H4 (cell line): ENCODE results near the gene CTSA. TPM values are rescaled to one million over a fixed set of nuclear protein-coding genes. Genes with fewer than 3 reads are reported as not detected.
"Not testable (repeated sequence)": the region's sequence is repeated elsewhere in the genome, so short reads cannot be mapped to it uniquely, and the experiment has no call there.

Experiments used
- DNase-seq: peaks from one replicate; pipeline ENCODE4 v3.0.0-alpha.2; 2015; ENCODE audit warnings: low spot score
- total RNA-seq: library from RNA; depleted of rRNA; stranded (reverse); fragments of >200 nt; shearing (Covaris generic); gene quantifications from 2 replicates; pipeline ENCODE4 v1.2.3, GENCODE V29; 2014

Gene CTSA
- total RNA-seq, 1 experiment from 2014 or later = 150 TPM

DNA sequence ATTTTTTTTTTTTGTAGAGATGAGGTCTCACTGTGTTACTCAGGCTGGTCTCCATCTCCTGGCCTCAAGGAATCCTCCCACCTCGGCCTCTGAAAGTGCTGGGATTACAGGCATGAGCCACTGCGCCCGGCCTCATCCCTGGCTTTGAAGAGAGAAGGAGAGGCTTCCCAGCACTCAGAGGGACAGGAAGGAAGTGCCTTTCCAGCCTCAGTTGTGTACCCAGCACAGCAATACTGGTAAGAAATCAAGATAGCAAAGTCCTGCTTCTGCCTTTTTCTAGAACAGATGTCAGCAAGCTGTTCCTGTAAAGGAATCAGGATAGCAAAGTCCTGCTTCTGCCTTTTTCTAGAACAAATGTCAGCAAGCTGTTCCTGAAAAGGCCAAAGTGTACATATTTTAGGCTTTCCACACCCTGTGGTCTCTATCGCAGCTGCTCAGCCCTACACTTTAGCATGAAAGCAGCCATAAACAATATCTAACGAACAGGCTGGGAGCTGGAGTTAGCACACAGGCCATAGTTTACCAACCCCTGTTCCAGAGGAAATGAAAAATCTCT is 27.1 kb downstream of the CTSA start:
- DNase-seq = no peak

DNA sequence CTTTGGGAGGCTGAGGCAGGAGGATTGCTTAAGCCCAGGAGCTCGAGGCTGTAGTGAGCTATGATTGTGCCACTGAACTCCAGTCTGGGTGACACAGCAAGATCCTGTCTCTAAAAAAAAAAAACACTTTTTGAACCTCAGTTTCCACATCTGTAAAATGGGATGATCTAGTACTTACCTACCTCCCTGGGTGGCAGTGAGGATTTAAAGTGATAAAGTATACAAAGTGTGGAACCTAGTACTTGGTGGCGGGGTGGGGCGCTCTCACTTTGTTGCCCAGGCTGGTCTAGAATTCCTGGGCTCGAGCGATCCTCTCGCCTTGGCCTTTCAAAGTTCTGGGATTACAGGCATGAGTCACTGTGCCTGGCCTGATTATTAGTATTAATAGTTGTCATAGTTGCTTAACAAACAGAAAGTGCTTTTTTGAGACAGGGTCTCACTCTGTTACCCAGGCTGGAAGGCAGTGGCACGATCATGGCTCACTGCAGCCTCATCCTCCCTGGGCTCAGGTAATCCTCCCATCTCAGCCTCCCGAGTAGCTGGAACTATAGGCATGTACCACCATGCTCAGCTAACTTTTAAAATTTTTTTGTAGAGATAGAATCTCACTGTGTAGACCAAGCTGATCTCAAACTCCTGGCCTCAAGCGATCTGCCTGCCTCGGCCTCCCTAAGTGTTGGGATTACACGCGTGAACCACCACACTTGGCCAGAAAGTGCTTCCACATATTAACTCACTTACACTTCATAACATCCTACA is 27.8 kb downstream of the CTSA start:
- DNase-seq = no peak

DNA sequence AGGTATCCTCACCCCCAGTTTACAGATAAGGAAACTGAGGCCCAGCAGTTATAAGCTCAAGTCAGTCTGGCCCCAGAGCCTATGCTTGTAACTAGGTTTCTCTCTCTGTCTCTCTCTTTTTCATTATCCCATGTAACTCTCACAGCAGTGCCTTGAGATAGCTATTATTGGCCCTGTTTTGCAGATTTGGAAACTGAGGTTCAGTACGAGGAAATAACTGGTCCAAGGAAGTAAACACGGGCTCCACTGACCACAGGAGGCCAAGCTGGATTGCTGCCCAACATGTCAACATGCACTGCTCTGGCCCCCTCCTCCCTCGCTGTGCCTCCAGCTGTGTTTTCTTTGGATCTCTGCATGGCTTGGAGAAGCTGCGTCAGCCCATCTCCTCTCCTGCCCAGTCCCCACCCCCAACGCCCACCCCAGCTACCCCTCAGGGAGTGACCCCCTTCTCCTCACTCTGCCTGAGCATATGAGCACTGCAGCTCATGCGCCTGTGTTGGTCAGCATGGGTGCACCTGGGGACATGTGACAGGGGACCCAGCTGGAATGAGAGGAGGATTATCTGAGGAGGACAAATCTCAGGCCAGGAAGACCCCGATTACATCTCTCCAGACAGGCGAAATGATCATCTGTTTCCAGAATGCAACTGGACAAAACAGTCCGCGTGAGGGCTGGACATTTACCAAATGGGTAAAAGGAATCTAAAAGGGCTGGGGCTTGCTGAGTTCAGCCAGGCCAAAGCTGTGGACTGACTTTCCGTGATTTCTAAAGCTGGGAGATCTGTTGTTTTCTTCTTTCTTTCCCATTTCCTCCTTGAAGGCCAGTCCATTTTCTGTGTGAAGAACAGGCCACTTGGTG is 28.6 kb downstream of the CTSA start:
- no peak for DNase-seq

DNA sequence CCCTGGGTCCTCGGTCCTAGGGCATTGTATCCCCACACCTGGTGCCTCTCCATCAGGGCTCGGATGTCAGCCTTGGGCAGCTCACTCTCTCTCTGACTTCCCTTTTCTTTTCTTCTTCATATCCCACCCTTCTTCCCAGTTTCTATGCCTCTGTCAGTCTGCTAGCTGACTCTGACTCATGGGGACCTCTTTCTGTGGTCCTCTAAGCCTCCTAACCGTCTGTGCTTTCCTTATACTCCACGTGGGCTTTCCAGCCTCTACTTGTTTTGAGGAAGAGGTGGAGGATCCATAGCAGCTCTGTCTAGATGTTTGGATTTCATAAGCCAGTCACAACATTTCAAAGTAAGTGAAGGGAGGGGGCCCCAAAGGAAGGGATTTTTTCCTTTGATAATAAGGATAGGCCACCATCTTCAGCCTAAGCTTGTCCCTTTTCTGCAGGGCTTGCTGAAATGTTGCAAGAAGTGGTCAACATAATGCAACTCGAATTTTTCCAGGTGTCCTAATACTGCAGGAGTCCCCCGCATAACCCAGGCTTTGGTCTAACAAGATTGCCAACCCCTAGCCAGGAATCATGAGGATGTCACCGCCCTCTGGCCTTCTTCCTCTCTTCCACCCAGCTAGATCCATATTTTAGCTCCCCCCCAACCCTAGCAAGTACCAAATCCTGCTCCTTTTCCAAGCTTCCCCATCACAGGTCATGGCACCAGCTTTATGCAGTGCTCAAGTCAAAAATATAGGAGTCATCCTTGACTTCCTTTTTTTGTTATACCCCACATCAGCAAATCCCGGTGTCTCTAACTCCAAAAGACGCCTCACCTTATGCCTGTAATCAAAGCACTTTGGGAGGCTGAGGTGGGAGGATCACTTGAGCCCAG is 29.6 kb downstream of the CTSA start:
- DNase-seq = no peak

DNA sequence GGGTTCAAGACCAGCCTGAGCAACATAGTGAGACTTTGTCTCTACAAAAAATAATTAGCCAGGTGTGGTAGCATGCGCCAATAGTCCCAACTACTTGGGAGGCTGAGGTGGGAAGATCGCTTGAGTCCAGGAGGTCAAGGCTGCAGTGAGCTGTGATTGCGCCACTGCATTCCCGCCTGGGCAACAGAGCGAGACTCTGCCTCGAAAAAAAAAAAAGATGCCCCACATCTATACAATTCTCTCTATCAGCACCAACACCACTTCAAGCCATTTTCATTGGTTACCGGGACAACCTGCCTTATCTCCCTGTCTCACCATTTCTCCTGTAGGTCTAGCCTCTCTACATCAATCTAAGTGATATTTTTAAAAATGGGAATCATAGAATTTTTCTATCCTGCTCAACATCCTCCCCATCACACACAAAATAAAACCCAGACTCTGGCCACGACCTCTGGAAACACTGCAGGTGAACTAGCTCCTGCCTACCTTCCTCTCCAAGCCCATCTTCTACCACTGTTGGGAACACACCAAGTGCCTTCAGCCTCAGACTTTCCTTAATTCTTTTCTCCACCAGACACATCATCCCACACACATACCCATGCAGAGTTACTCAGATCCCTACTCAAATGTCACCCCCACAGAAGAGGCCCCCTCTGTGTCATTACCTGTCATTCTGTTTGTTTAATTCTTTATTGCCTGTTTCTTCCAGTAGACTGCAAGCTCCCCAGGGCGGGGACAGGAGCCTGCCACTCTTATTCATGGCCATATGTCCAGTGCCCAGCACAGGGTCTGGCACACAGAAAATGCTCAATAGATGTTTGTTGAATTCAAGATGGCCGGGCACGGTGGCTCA is 30.4 kb downstream of the CTSA start:
- no peak for DNase-seq

DNA sequence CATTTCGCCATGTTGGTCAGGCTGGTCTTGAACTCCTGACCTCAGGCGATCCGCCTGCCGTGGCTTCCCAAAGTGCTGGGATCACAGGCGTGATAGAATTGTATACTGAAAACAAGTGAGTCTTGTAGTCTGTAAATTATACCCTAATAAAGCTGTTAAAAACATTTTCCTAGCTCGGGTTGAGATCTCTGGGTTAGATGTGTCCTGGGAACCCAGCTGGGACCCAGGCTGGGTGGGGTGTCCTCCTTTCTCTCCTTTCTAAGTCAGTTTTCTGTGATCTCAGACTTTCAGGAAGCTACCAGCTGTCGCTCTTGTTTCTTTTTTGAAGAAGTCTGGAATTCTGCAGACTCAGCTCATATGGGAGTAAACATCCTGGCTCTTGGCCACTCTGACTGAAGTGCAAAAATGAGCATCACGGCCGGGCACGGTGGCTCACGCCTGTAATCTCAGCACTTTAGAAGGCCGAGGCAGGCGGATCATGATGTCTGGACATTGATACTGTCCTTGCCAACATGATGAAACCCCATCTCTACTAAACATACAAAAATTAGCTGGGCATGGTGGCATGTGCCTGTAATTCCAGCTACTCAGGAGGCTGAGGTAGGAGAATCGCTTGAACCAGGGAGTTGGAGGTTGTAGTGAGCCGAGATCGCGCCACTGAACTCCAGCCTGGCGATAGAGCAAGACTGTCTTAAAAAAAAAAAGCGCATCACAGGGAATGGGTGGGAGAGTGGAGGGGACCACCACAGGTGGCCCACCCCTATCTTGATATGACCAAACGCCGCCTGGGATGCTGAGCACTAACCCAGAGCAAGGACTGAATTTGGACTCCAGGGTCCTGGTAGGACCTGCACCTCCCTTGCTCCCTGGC is 33.5 kb downstream of the CTSA start:
- peak; percentile 60 for DNase-seq

DNA sequence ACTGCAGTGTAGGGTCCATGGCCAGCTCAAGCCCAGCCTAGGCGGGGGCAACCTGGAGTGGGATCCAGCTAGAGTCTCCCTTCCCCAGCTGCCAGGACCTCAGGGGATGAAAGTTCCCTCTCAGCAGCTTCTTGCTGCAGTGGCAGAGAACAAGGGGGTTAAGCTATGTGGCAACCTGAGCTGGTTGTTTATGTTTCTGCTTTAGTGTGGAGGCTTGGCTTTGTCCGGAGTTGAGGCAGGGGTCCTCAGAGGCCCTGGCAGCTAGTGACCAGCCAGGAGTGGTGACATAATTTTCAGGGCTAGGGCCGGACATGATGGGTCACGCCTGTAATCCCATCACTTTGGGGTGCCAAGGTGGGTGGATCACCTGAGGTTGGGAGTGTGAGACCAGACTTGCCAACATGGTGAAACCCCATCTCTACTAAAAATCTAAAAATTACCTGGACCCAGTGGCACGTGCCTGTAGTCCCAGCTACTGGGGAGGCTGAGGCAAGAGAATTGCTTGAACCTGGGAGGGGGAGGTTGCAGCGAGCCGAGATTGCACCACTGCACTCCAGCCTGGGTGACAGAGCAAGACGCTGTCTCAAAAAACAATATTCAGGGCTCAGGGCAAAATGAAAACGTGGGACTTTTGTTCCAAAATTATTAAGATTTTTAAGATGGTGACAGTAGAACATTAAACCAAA is 34.8 kb downstream of the CTSA start:
- no peak for DNase-seq

DNA sequence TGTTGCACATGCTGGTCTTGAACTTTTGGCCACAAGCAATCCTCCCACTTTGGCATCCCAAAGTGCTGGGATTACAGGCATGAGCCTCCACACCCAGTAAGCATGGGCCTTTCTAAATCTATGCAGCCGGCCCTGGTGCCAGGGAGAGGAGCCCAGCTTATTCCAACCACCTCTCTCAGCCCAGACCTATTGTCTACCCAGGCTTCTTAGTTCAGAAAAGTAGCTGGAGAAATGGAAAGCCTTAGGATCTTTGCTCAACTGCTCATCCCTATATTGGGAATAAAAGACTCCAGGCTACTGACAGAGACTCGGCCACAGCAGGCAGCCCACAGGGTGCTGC is 35.6 kb downstream of the CTSA start:
- no peak for DNase-seq

DNA sequence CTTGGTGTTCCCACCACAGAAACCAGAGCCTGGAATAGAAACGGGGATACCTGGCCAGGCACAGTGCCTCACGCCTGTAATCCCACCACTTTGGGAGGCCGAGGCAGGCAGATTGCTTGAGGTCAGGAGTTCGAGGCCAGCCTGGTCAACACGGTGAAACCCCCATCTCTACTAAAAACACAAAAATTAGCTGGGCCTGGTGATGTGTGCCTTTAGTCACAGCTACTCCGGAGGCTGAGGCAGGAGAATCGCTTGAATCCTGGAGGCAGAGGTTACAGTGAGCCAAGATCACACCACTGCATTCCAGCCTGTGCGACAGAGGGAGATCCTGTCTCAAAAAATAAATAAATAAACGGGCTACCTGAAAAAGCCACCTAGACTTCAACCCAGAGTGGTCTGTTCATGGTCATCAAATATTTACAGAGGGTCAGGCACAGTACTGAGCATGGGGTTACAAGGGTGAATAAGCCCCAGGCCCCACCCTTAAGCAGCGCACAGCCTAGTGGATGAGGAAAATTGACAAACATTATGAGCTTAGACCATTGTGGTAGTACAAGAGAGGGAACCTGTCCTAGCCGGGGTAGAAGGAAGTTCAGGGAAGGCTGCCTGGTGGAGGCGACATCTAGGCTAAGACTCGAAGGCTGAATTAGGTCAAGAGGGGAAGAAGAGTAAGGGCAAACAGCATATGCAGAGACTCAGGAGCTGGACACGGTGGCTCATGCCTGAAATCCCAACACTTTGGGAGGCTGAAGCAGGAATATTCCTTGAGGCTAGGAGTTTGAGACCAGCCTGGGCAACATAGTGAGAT is 36.1 kb downstream of the CTSA start:
- no peak for DNase-seq

DNA sequence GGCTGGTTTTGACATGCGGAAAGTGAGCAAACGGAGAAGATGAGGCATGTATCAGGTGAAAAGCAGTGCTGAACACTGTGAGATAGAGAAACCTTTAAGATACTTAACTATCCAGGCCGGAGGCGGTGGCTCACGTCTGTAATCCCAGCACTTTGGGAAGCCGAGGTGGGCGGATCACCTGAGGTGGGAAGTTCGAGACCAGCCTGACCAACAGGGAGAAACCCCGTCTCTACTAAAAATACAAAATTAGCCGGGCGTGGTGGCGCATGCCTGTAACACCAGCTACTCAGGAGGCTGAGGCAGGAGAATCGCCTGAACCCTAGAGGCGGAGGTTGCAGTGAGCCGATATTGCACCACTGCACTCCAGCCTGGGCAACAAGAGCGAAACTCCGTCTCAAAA is 40.5 kb downstream of the CTSA start:
- not testable (repeated sequence) for DNase-seq

DNA sequence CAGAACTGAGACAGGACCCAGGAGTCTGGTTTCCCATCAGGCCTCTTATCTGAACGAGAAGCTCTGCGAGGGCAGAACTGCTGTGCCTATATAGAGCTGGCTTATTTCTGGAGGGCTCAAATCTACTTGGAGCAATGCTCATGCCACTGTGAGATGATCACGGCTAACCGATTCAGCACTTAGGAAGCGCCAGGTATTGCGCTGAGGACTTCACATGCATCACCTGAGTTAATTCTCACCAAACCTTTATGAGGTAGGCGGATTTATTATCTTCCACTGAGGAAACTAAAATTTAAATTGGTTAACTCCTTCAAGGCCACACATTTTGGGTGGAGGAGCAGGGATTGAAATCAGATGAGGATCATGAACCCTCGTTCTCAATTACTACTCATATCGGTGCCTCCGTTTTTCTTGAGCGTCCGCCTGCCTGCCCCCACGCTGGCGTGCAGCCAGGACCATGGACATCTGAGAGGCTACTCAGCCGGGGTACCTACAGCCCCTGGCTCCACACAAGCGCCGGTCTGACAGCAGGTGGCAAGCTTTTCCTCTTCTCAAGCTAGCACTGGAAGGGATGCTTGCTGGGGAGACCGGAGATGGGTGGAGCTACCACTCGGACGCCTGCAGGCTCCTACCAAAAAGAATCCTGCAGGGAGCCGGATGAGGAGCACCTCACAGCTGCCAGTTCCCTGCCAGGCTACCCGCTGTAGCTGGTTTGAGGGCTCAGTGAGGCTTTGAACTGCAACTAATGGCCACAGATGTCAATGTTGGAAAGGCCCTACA is 42.3 kb downstream of the CTSA start:
- DNase-seq = peak; percentile 76

DNA sequence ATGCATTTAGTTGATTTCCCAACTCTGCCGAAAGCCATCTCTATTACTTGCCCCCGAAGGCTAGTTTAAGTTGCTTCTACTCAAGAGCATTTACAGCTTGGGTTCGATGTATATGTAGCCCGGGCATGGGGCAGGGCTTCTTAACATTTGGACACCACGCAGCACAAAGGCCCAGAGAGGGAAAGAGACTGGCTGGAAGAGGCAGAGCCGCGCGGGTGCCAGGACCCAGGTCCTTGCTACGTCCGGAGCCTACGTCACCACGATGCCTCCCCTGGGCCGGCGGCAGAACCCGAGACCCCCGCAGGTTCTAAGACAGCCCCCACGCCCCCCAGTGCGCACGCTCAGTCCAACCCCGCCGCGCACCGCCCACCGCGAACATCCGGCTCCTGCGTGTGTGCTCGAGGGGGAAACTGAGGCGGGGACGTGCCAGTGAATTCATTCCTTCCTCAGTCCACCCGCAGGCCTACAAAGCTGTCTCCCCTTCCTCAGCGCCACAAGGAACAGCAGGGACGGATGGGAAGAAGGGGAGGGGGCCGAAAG is 43.0 kb downstream of the CTSA start:
- DNase-seq = no peak

DNA sequence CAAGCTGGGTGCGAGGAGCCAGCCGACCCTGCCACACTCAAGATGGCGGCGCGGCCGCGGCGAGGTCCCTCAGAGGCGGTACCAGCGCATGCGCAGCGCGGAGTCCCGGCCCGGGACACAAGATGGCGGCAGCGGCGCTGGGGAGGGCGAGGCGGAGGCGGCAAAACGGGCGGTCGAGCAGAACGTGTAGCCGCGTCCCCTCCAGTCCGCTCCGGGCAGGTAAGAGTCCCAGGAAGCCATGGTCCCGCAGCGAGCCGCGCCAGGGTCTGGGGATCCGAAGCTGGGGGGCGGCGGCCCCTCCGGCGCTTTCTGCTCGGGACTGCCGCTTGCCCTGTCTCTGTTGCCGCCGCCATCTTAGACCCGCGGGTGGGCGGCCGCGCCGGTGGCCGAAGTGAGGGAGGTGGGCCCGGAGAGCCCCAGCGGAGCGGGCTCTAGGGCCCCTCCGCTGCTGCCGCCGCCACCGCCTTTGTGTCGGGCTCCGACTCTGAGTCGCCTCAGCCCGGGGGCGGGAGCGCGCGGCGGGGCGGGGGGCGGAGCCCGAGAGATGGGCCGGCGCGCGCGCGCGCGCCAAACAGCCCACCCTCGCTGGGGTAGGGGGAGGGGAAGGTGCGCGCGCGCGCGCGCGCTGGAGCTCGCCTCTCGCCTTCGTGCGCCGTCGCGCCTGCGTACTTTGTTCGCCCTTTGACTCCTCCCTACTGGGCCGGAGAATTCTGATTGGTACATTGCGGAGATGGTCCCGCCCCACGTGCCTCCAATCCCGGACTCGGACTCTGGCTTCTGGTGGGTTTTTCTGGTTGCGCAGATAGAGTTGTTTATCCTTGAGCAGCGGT is 43.7 kb downstream of the CTSA start, which contains the start of gene PCIF1:
PCIF1 (plus strand) TSS at position 98 of the 830 bp plus-strand sequence. CDS start 4,317 bp downstream, outside the sequence.
- DNase-seq = peak; percentile 97

DNA sequence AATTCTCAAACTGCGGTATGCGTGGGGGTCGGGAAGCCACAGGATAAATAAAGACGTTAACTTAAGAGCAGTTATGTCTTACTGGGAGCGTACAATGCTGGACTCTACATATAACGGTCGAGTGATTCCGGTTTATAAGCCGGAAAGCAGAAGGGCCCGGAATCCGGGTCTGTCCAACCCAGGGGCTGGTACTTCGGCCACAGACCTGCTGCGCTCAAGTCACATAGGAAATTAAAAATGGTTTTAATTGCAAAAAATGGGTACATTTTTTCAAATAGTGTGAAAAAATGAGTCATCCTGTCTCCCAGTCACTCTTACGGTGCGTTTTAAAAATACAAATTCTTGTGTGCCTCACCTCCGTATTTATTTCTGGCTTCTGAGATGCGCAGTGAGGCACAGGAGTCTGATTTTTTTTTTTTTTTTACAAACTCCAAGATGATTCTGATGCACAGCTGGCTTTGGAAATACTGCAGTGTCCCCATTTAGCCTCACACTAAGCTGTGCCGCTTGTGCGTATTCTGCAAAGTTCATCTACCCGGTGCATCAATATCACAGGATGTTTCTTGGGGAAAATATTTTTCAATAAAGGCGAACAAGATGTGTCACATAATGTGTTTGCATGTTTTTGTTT is 44.4 kb downstream of the CTSA start:
- no peak for DNase-seq

DNA sequence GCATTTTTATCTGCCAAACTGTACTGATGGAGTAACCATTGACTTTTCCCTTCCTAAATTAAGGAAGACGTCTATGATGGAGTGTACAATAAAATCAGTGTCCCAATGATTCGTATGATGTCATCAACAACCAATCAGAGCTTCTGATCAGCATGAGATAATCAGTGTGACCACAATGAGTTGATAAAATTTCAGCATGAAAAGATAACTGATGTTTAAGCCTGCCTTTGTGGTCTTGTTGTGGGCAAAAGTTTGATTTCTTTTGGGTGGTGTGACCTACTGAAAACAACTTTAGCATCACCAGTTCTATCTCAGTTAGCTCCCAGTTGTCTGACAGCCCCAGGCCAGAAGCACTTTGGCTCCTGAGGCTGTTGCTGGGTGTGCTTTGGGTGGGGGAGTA is 46.6 kb downstream of the CTSA start:
- no peak for DNase-seq
